Omental fat pad (tissue), 4 donors: ENCODE measurements around the gene EGR1. TPM values are rescaled to one million over a fixed set of nuclear protein-coding genes. Genes with fewer than 3 reads are reported as not detected.

Experiments used
- ATAC-seq: fragments of 150-250 bp; one replicate; pipeline ENCODE4 v1.9.1; 2016; ENCODE audit warnings: mild to moderate bottlenecking, moderate library complexity; ENCODE audit not compliant: low FRiP score
- DNase-seq: peaks from one replicate; pipeline ENCODE4 v3.0.0-alpha.2; 2019; ENCODE audit warnings: low spot score
- total RNA-seq, 4 donors: library from RNA; depleted of rRNA; stranded (reverse); fragments of >200 nt; gene quantifications; one replicate each; pipeline ENCODE4 v1.1.0, GENCODE V29; 2016
- TF ChIP-seq, protein P1 (sequence below), 3 donors: fragments of 450-650 bp; IDR thresholded peaks; one replicate each; pipeline ENCODE4 v1.5.1; 2016 to 2017; ENCODE audit warnings: antibody characterized with exemption in 3 of 3, mild to moderate bottlenecking in 3 of 3, moderate library complexity in 2 of 3

The EGR1 gene
- total RNA-seq, 4 donors from 2014 or later: 95.1 to 280 (median 157) TPM

DNA sequence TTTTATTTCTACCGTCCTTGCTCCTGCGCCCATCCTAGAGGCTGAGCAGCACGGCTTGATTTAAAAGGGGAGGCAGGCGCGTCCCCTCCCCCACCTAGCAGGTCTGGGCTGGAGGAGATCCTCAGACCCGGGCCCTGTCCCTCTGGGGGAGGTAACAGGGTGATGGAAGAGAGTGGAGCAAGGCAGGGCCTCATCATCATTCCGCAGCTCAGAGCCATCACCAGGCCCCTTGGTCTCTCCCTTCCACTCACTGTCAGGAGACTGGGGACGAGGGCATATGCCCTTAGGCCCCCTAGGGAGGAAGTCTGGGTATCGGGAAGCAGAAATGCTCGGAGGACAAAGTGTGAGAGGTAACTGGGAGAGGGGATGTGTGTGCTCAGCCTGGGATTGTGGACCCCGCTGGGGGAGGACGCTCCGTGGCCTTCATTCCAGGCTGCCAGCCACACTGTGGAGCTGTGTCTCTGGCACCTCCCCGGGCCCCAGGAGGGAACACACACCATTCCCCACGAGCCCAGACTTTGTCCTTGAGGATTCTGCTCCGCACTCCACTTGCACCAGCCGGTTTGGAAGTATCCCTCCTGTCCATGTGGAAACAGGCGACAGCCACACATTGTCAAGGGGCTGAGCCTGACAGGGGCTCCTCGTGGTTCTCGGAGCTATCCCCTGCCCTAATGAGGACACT, 25.7 kb upstream of the EGR1 start:
- no peak for ATAC-seq
- DNase-seq: no peak
- TF ChIP-seq, protein P1, sequence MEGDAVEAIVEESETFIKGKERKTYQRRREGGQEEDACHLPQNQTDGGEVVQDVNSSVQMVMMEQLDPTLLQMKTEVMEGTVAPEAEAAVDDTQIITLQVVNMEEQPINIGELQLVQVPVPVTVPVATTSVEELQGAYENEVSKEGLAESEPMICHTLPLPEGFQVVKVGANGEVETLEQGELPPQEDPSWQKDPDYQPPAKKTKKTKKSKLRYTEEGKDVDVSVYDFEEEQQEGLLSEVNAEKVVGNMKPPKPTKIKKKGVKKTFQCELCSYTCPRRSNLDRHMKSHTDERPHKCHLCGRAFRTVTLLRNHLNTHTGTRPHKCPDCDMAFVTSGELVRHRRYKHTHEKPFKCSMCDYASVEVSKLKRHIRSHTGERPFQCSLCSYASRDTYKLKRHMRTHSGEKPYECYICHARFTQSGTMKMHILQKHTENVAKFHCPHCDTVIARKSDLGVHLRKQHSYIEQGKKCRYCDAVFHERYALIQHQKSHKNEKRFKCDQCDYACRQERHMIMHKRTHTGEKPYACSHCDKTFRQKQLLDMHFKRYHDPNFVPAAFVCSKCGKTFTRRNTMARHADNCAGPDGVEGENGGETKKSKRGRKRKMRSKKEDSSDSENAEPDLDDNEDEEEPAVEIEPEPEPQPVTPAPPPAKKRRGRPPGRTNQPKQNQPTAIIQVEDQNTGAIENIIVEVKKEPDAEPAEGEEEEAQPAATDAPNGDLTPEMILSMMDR (IDR thresholded peaks at IDR 0.05): no peak

- ATAC-seq (no peak), DNase-seq (no peak)
- TF ChIP-seq, protein P1 (IDR thresholded peaks at IDR 0.05): no peak
Observed at GRCh38 chr5:138440159-138441073, 24.9 kb upstream of the EGR1 start.

DNA sequence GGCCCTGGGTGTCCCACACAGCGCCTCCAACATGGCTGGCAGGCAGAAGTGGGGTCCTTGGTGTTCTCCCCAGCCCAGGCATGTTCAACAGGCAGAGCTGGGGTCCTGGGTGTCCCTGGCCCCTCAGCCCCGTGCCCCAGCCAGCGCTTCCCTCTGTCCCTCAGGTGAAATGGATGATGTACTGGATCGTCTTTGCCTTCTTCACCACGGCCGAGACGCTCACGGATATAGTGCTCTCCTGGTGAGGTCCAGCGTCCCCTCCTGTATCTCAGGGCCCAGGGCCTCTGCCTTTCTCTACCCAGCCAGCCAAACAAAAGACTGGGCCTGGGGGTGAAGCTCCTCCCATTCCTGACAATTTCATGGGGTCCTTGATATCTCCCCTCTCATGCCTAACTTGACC, 24.1 kb upstream of the EGR1 start:
- DNase-seq: no peak
- no peak for ATAC-seq
- TF ChIP-seq, protein P1 (IDR thresholded peaks at IDR 0.05): no peak

GRCh38 chr5:138444078-138444773, 21.1 kb upstream of the EGR1 start:
- DNase-seq: no peak

GRCh38 chr5:138444774-138445546, 20.3 kb upstream of the EGR1 start:
- ATAC-seq (no peak), DNase-seq (no peak)

More at GRCh38 chr5:138444078-138444773, 21.1 kb upstream of the EGR1 start:
- ATAC-seq: no peak
- TF ChIP-seq, protein P1 (IDR thresholded peaks at IDR 0.05): no peak

More at GRCh38 chr5:138444774-138445546, 20.3 kb upstream of the EGR1 start:
- TF ChIP-seq, protein P1 (IDR thresholded peaks at IDR 0.05): no peak
